H1 (cell line): ENCODE results near the gene CFAP141. TPM values are rescaled to one million over a fixed set of nuclear protein-coding genes. Genes with fewer than 3 reads are reported as not detected.

Source experiments
- CTCF ChIA-PET: fragments of 300-600 bp; sonication (Branson Sonifier 250); formaldehyde crosslinking; loops from one replicate; lab custom pipeline; 2021; ENCODE audit not compliant: partially characterized antibody; lab: Charles Lee
- POLR2A ChIA-PET: fragments of 300-600 bp; sonication (Branson Sonifier 250); formaldehyde crosslinking; loops from one replicate; lab custom pipeline; 2021; ENCODE audit warnings: inconsistent platforms; ENCODE audit not compliant: partially characterized antibody; lab: Charles Lee
- DNase-seq, 2 experiments: peaks; one replicate each; pipeline versions ENCODE4 v3.0.0 to v3.0.0-alpha.2; 2010 to 2022; ENCODE audit warnings: low spot score in 2 of 2, low read depth in 1 of 2, mixed read lengths in 1 of 2
- FAIRE-seq: peaks from 2 replicates; lab custom pipeline; 2011; peaks lifted over from hg19 to GRCh38; lab: Jason Lieb, UNC
- H2AFZ ChIP-seq: 2 replicates; pipeline ENCODE4 v1.8.1; 2012; ENCODE audit warnings: low read length, inconsistent platforms
- H2AK5ac ChIP-seq: 2 replicates; pipeline ENCODE4 v1.6.1; 2013; ENCODE audit warnings: low read depth, low read length
- H2BK120ac ChIP-seq: replicated peaks from 2 replicates; pipeline ENCODE3; 2013; ENCODE audit warnings: low read depth, low read length, inconsistent platforms
- H2BK12ac ChIP-seq: 2 replicates; pipeline ENCODE4 v1.6.1; 2013; ENCODE audit warnings: low read depth, low read length
- H2BK15ac ChIP-seq: 2 replicates; pipeline ENCODE4 v1.6.1; 2013; ENCODE audit warnings: low read length
- H2BK20ac ChIP-seq: 2 replicates; pipeline ENCODE4 v1.6.1; 2013; ENCODE audit warnings: low read length
- H2BK5ac ChIP-seq: 2 replicates; pipeline ENCODE4 v1.6.1; 2013; ENCODE audit warnings: low read depth, low read length
- H3K14ac ChIP-seq: 2 replicates; pipeline ENCODE4 v1.6.1; 2013; ENCODE audit warnings: inconsistent platforms; ENCODE audit not compliant: insufficient read length
- H3K18ac ChIP-seq: 2 replicates; pipeline ENCODE4 v1.6.1; 2013; ENCODE audit warnings: low read length; ENCODE audit errors: extremely low read depth
- H3K23ac ChIP-seq: 2 replicates; pipeline ENCODE4 v1.6.1; 2013; ENCODE audit warnings: inconsistent platforms; ENCODE audit not compliant: insufficient read length
- H3K23me2 ChIP-seq: 2 replicates; pipeline ENCODE4 v1.6.1; 2013; ENCODE audit warnings: low read depth, low read length
- H3K27ac ChIP-seq: 2 replicates; pipeline ENCODE4 v1.6.1; 2011; ENCODE audit warnings: low read depth, low read length, inconsistent platforms
- H3K27me3 ChIP-seq, 4 experiments: replicated peaks in 1 of 4; 1 replicate in 1 of 4; 2 replicates in 3 of 4; pipeline versions ENCODE4 v1.6.1 to v1.8.1; 2011 to 2013; ENCODE audit warnings: low read length in 3 of 4, mild to moderate bottlenecking in 3 of 4, inconsistent platforms in 2 of 4, mixed read lengths in 2 of 4, moderate library complexity in 1 of 4; ENCODE audit not compliant: control insufficient read depth in 3 of 4, insufficient read depth in 3 of 4; ENCODE audit errors: extremely low read depth in 1 of 4
- H3K36me3 ChIP-seq, 4 experiments: 2 replicates each; pipeline versions ENCODE4 v1.6.1 to v1.8.1; 2011 to 2013; ENCODE audit warnings: mild to moderate bottlenecking in 4 of 4, low read length in 3 of 4, moderate library complexity in 2 of 4, control low read depth in 1 of 4, inconsistent platforms in 1 of 4; ENCODE audit not compliant: insufficient read depth in 4 of 4, control insufficient read depth in 2 of 4
- H3K4ac ChIP-seq: replicated peaks from 2 replicates; pipeline ENCODE3; 2013; ENCODE audit warnings: low read length, low read depth, mixed read lengths, inconsistent platforms; ENCODE audit not compliant: insufficient read length
- H3K4me1 ChIP-seq, 4 experiments: replicated peaks in 1 of 4; 1 replicate in 1 of 4; 2 replicates in 3 of 4; pipeline versions ENCODE4 v1.6.1 to v1.8.1; 2011 to 2013; ENCODE audit warnings: low read length in 3 of 4, inconsistent platforms in 2 of 4, mixed read lengths in 1 of 4; ENCODE audit not compliant: insufficient read depth in 4 of 4, control insufficient read depth in 3 of 4
- H3K4me2 ChIP-seq, 2 experiments: 2 replicates each; pipeline versions ENCODE4 v1.6.1 to v1.8.1; 2011 to 2013; ENCODE audit warnings: low read depth in 2 of 2, low read length in 2 of 2, control low read depth in 1 of 2, inconsistent platforms in 1 of 2, mild to moderate bottlenecking in 1 of 2; ENCODE audit not compliant: insufficient read depth in 1 of 2
- H3K4me3 ChIP-seq, 4 experiments: fragments of 200-600, 300-600 bp in 1 of 4; sonication (generic), shearing (Covaris generic), sonication (Bioruptor Twin) in 1 of 4; 2 replicates each; pipeline versions ENCODE4 v1.5.1 to v1.8.1; 2011 to 2016; ENCODE audit warnings: low read length in 4 of 4, low read depth in 3 of 4, control low read depth in 2 of 4, inconsistent platforms in 2 of 4, mild to moderate bottlenecking in 2 of 4, mixed read lengths in 1 of 4, moderate library complexity in 1 of 4; ENCODE audit not compliant: insufficient read depth in 2 of 4; ENCODE audit errors: extremely low read depth in 1 of 4
- H3K56ac ChIP-seq: replicated peaks from 2 replicates; pipeline ENCODE3; 2013; ENCODE audit warnings: low read depth, mild to moderate bottlenecking, mixed read lengths, low read length, inconsistent platforms; ENCODE audit not compliant: insufficient read length
- H3K79me1 ChIP-seq: 2 replicates; pipeline ENCODE4 v1.6.1; 2013; ENCODE audit warnings: low read depth, low read length, control low read depth
- H3K79me2 ChIP-seq, 2 experiments: 2 replicates each; pipeline versions ENCODE4 v1.6.1 to v1.8.1; 2012 to 2013; ENCODE audit warnings: low read length in 2 of 2, mild to moderate bottlenecking in 2 of 2, inconsistent platforms in 1 of 2; ENCODE audit not compliant: insufficient read depth in 2 of 2, control insufficient read depth in 1 of 2
- H3K9ac ChIP-seq, 4 experiments: replicated peaks in 1 of 4; 1 replicate in 1 of 4; 2 replicates in 3 of 4; pipeline versions ENCODE4 v1.6.1 to v1.8.1; 2011 to 2013; ENCODE audit warnings: low read depth in 3 of 4, low read length in 3 of 4, control low read depth in 2 of 4, mild to moderate bottlenecking in 2 of 4, moderate library complexity in 2 of 4, inconsistent platforms in 1 of 4; ENCODE audit errors: extremely low read depth in 1 of 4
- H3K9me3 ChIP-seq, 2 experiments: 2 replicates each; pipeline versions ENCODE4 v1.6.1 to v1.8.1; 2012 to 2013; ENCODE audit warnings: mild to moderate bottlenecking in 2 of 2, moderate library complexity in 2 of 2, control low read depth in 1 of 2, inconsistent platforms in 1 of 2, low read depth in 1 of 2, low read length in 1 of 2, mixed read lengths in 1 of 2; ENCODE audit not compliant: insufficient read depth in 2 of 2
- H4K20me1 ChIP-seq, 2 experiments: replicated peaks in 1 of 2; 2 replicates each; pipeline versions ENCODE3 to v1.8.1; 2011 to 2013; ENCODE audit warnings: inconsistent platforms in 2 of 2, low read length in 2 of 2, mild to moderate bottlenecking in 1 of 2; ENCODE audit not compliant: insufficient read depth in 2 of 2, control insufficient read depth in 1 of 2
- H4K5ac ChIP-seq: 2 replicates; pipeline ENCODE4 v1.6.1; 2013; ENCODE audit warnings: low read length, low read depth, mixed read lengths, inconsistent platforms; ENCODE audit not compliant: insufficient read length
- H4K8ac ChIP-seq: 2 replicates; pipeline ENCODE4 v1.8.0; 2013; ENCODE audit warnings: mild to moderate bottlenecking, moderate library complexity, low read length, inconsistent platforms; ENCODE audit not compliant: insufficient read depth; ENCODE audit errors: extremely low read depth
- H4K91ac ChIP-seq: replicated peaks from 2 replicates; pipeline ENCODE3; 2013; ENCODE audit warnings: low read length, mixed read lengths, inconsistent platforms; ENCODE audit not compliant: insufficient read length
- CBX8 ChIP-seq: fragments of 300-800, 300-1000 bp; sonication (generic); IDR thresholded peaks from 2 replicates; pipeline ENCODE4 v1.7.1; 2016; ENCODE audit warnings: low read depth, low read length, borderline replicate concordance
- GABPA ChIP-seq: IDR thresholded peaks from 2 replicates; pipeline ENCODE4 v1.6.1; 2011; ENCODE audit warnings: mild to moderate bottlenecking, low read length, moderate library complexity, borderline replicate concordance; ENCODE audit not compliant: insufficient read depth
- JUN ChIP-seq: IDR thresholded peaks from 2 replicates; pipeline ENCODE4 v1.6.1; 2011; ENCODE audit warnings: low read depth, mild to moderate bottlenecking, improper control_type of control experiment, low read length
- MAX ChIP-seq: IDR thresholded peaks from 2 replicates; pipeline ENCODE4 v1.6.1; 2012; ENCODE audit warnings: inconsistent platforms
- SRF ChIP-seq: IDR thresholded peaks from 2 replicates; pipeline ENCODE4 v1.6.1; 2011; ENCODE audit warnings: mild to moderate bottlenecking, low read depth, low read length, moderate library complexity
- TCF12 ChIP-seq: IDR thresholded peaks from 2 replicates; pipeline ENCODE4 v1.6.1; 2011; ENCODE audit warnings: low read depth, mild to moderate bottlenecking, low read length
- WGBS, 2 experiments: shearing (Covaris generic) in 1 of 2; methylation state at CpG; one replicate each; pipeline versions ENCODE4 v1.1.6 to v1.1.7; 2013 to 2015; ENCODE audit warnings: low lambda C conversion rate in 2 of 2, mixed read lengths in 2 of 2, inconsistent platforms in 1 of 2, low coverage in 1 of 2, missing lambda C conversion rate in 1 of 2; ENCODE audit not compliant: insufficient replicate concordance in 2 of 2, insufficient coverage in 1 of 2, insufficient read length in 1 of 2; ENCODE audit errors: extremely low coverage in 1 of 2, missing lambda C conversion rate in 1 of 2; 5-methylcytosine and 5-hydroxymethylcytosine counted together
- polyA plus RNA-seq, 7 experiments: library from polyadenylated mRNA; depleted of rRNA in 3 of 7; stranded (reverse) in 5 of 7; unstranded in 2 of 7; fragments of >200 nt in 5 of 7; fragments of 200-250 nt in 2 of 7; gene quantifications; 1 replicate in 5 of 7; 2 replicates in 1 of 7; 4 replicates in 1 of 7; pipeline versions ENCODE4 v1.2.1 to v1.2.3, GENCODE V29; 2011 to 2013; ENCODE audit warnings: missing spikeins in 2 of 7, mixed read lengths in 2 of 7
- total RNA-seq: library from RNA; stranded (reverse); fragmentation: NEBNext Ultra II Directional; extraction: Animal tissue kit (Norgen Biotek cat#: 25700); gene quantifications from 2 replicates; pipeline ENCODE4 v1.2.1, GENCODE V29; 2021

The CFAP141 gene
- total and polyA plus RNA-seq, 2 of the 8 experiments (the other 6 are each of a cell fraction or from before 2014, with no cell fraction given), result not detected

GRCh38 chr1:154237435-154237834 lies 31.3 kb upstream of the CFAP141 start:
- Histone ChIP-seq H3K56ac (no peak overlapping the region), H3K23me2 (no peaks in the 10 kb centered on the region), H3K4me1 (no peaks in the 10 kb centered on the region), H3K14ac (no peak overlapping the region), H3K4me3 (no peak overlapping the region), H2BK120ac (no peak overlapping the region), H3K79me1 (no peaks in the 10 kb centered on the region), H4K20me1 (peaks cover 8 to 9% of the 10 kb centered on the region in 2 experiments), H3K9ac (no peak overlapping the region), H3K36me3 (peaks cover 33 to 86% (median 73%) of the 10 kb centered on the region in 4 experiments), H3K18ac (no peak overlapping the region), H3K79me2 (peaks cover 4 to 68% of the 10 kb centered on the region in 2 experiments; a peak in 3 of 4 replicates), H4K91ac (no peak overlapping the region), H2BK15ac (no peak overlapping the region), H4K5ac (no peak overlapping the region), H3K4me2 (no peak overlapping the region), H2AK5ac (no peak overlapping the region), H2BK20ac (no peak overlapping the region), H3K27me3 (no peaks in the 10 kb centered on the region), H4K8ac (no peak overlapping the region), H3K9me3 (no peaks in the 10 kb centered on the region), H3K4ac (no peak overlapping the region), H2BK12ac (no peak overlapping the region), H3K27ac (no peak overlapping the region), H2AFZ (no peak overlapping the region), H2BK5ac (no peak overlapping the region), H3K23ac (no peak overlapping the region)
- POLR2A ChIA-PET, result interaction anchor here (1.3 to 1.8 kb wide), 3 partner anchors 19 to 62 kb away, joined by 3 read pairs; no protein-coding TSS in a partner anchor
- CTCF ChIA-PET, result no interaction called here
- 85% methylated on average over 2 of the region's 2 CpGs; no CpG with 5 or more reads in 1 of the 2 experiments for WGBS, 2 experiments
- FAIRE-seq (no peak), DNase-seq (no peak)
- no peak for TF ChIP-seq MAX
- TF ChIP-seq CBX8, result no peak
- no peak for TF ChIP-seq JUN
- TF ChIP-seq SRF, result no peak
- TF ChIP-seq TCF12, result no peak
- no peak for TF ChIP-seq GABPA
